HG02763 (cell line): ENCODE results near the gene HAP1.
"Not testable (repeated sequence)": the region's sequence is repeated elsewhere in the genome, so short reads cannot be mapped to it uniquely, and the experiment has no call there.

Source experiments
- ATAC-seq: cut with Tn5 transposase; IDR thresholded peaks from one replicate; pipeline ENCODE4 v1.9.1; 2021; ENCODE audit warnings: mild to moderate bottlenecking, moderate library complexity; ENCODE audit not compliant: unreplicated experiment

HAP1 gene

GRCh38 chr17:41728056-41728455 is 6.4 kb downstream of the HAP1 start:
- no peak for ATAC-seq

GRCh38 chr17:41725134-41725533 is 9.3 kb downstream of the HAP1 start:
- no peak for ATAC-seq

- no peak for ATAC-seq
These were observed 9.9 kb downstream of the HAP1 start for GRCh38 chr17:41724476-41725050.

GRCh38 chr17:41723801-41724475 is 10.5 kb downstream of the HAP1 start:
- ATAC-seq, result no peak

GRCh38 chr17:41722231-41722630 is 12.2 kb downstream of the HAP1 start:
- no peak for ATAC-seq

GRCh38 chr17:41718287-41718645 is 16.2 kb downstream of the HAP1 start:
- ATAC-seq, result no peak

GRCh38 chr17:41717408-41718286 is 16.8 kb downstream of the HAP1 start:
- ATAC-seq, result no peak

- no peak for ATAC-seq
These were observed 22.6 kb downstream of the HAP1 start, which contains the start of gene GAST for GRCh38 chr17:41711669-41712400. GAST (plus strand) TSS chr17:41712331; CDS start chr17:41715437, 3,106 bp downstream.

GRCh38 chr17:41710472-41711090 is 23.9 kb downstream of the HAP1 start:
- no peak for ATAC-seq

GRCh38 chr17:41707803-41708669 is 26.4 kb downstream of the HAP1 start:
- no peak for ATAC-seq

- ATAC-seq, result no peak
These were observed 29.0 kb downstream of the HAP1 start for GRCh38 chr17:41705271-41705991.

GRCh38 chr17:41702712-41703111 is 31.7 kb downstream of the HAP1 start:
- ATAC-seq, result no peak

GRCh38 chr17:41700843-41701242 is 33.6 kb downstream of the HAP1 start:
- ATAC-seq, result not testable (repeated sequence)

GRCh38 chr17:41697122-41697962 is 37.1 kb downstream of the HAP1 start:
- ATAC-seq, result no peak

- no peak for ATAC-seq
These were observed 38.3 kb downstream of the HAP1 start for GRCh38 chr17:41695954-41696757.

GRCh38 chr17:41695134-41695661 is 39.2 kb downstream of the HAP1 start:
- no peak for ATAC-seq
